ENCODE data around the gene RRP36. TPM values are rescaled to one million over a fixed set of nuclear protein-coding genes. Genes with fewer than 3 reads are reported as not detected.

Gene RRP36
- polyA plus RNA-seq, 1 donor from 2014 or later, result 79.2 TPM

DNA sequence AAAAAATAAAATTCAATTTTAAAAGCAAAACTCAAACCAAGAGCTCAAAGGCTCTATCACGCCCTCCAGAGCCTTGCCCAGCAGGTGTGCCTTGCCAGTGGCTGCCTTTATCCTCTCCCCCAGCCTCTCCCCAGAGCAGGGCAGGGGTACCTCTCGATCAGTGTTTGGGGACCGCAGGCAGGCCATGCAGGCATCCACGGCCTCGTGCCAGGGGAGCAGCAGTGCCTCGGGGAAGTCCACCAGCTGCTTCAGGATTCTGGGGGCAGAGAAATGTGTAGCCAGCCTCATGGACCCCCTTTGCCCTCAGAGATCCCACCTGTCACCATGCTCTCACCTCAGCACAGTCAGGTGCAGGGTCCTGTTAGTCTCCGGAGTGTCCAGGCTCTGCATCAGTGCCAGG, 26.6 kb downstream of the RRP36 start:
- no peaks in the 10 kb centered on the region for H3K36me3 ChIP-seq (ENCODE audit: insufficient read depth, low read length)

DNA sequence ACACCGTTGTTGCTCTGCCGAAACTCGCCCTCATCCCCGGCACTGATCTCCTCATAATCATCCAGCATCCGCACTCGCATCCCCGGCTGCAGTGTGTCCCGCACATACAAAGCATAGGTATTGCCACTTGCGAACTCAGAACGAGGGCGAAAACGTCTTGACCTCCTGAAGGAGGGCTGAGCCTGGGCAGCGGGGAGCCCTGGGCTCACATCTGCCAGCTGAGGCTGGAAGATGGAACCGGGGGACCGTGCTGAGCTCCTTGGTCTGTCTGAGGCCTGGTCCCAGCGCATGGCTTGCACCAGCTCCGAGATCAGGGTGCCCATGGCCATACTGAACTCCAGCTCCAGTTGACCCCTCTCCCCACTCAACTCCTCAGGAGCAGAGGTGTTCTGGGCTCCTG, 29.6 kb downstream of the RRP36 start:
- Histone ChIP-seq H3K27ac (ENCODE audit: low read length) (no peak overlapping the region), H3F3A (ENCODE audit: insufficient read depth, low read length, poor library complexity, severe bottlenecking) (no peaks in the 10 kb centered on the region), H3K9me2 (ENCODE audit: insufficient read depth, low read length) (no peaks in the 10 kb centered on the region), H3K79me2 (replicated peaks; ENCODE audit: insufficient read depth, low read length) (no peaks in the 10 kb centered on the region), H3K36me3 (ENCODE audit: insufficient read depth, low read length) (no peaks in the 10 kb centered on the region), H3K9me3 (ENCODE audit: low read length) (no peaks in the 10 kb centered on the region), H3K4me2 (ENCODE audit: low read length) (no peak overlapping the region), H3K27me3 (ENCODE audit: insufficient read depth, low read depth, low read length) (no peaks in the 10 kb centered on the region), H3K4me3 (ENCODE audit: low read length) (no peak overlapping the region), H3K9ac (ENCODE audit: low read length) (no peak overlapping the region), H4K20me1 (ENCODE audit: insufficient read depth) (no peaks in the 10 kb centered on the region), H2AFZ (ENCODE audit: low read depth, low read length) (no peak overlapping the region)
- TF ChIP-seq EZH2 (IDR thresholded peaks at IDR 0.05; ENCODE audit: borderline replicate concordance, insufficient read depth, low read length, poor library complexity, severe bottlenecking), result no peak
- no peak for TF ChIP-seq TAF1 (IDR thresholded peaks at IDR 0.05; ENCODE audit: low read depth)
- TF ChIP-seq MXI1 (conservative IDR thresholded peaks at IDR 0.05; ENCODE audit: poor library complexity, severe bottlenecking), result no peak
- TF ChIP-seq, protein P1, sequence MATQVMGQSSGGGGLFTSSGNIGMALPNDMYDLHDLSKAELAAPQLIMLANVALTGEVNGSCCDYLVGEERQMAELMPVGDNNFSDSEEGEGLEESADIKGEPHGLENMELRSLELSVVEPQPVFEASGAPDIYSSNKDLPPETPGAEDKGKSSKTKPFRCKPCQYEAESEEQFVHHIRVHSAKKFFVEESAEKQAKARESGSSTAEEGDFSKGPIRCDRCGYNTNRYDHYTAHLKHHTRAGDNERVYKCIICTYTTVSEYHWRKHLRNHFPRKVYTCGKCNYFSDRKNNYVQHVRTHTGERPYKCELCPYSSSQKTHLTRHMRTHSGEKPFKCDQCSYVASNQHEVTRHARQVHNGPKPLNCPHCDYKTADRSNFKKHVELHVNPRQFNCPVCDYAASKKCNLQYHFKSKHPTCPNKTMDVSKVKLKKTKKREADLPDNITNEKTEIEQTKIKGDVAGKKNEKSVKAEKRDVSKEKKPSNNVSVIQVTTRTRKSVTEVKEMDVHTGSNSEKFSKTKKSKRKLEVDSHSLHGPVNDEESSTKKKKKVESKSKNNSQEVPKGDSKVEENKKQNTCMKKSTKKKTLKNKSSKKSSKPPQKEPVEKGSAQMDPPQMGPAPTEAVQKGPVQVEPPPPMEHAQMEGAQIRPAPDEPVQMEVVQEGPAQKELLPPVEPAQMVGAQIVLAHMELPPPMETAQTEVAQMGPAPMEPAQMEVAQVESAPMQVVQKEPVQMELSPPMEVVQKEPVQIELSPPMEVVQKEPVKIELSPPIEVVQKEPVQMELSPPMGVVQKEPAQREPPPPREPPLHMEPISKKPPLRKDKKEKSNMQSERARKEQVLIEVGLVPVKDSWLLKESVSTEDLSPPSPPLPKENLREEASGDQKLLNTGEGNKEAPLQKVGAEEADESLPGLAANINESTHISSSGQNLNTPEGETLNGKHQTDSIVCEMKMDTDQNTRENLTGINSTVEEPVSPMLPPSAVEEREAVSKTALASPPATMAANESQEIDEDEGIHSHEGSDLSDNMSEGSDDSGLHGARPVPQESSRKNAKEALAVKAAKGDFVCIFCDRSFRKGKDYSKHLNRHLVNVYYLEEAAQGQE (IDR thresholded peaks at IDR 0.05; ENCODE audit: borderline replicate concordance), result no peak

More for the DNA sequence above, 26.6 kb downstream of the RRP36 start:
- H3K27ac ChIP-seq (ENCODE audit: low read length), result no peak overlapping the region
- no peaks in the 10 kb centered on the region for H3K79me2 ChIP-seq (replicated peaks; ENCODE audit: insufficient read depth, low read length)
- no peak overlapping the region for H3K9ac ChIP-seq (ENCODE audit: low read length)
- no peak overlapping the region for H2AFZ ChIP-seq (ENCODE audit: low read depth, low read length)
- no peak overlapping the region for H3K4me3 ChIP-seq (ENCODE audit: low read length)
- TF ChIP-seq EZH2 (IDR thresholded peaks at IDR 0.05; ENCODE audit: borderline replicate concordance, insufficient read depth, low read length, poor library complexity, severe bottlenecking) (no peak), EP300 (conservative IDR thresholded peaks at IDR 0.05; ENCODE audit: poor library complexity, severe bottlenecking) (no peak), SMC3 (conservative IDR thresholded peaks at IDR 0.05; ENCODE audit: poor library complexity) (no peak), POLR2AphosphoS5 (IDR thresholded peaks at IDR 0.05) (no peak), RAD21 (conservative IDR thresholded peaks at IDR 0.05) (no peak), MXI1 (conservative IDR thresholded peaks at IDR 0.05; ENCODE audit: poor library complexity, severe bottlenecking) (no peak), TAF1 (IDR thresholded peaks at IDR 0.05; ENCODE audit: low read depth) (no peak)
- TF ChIP-seq, protein P2, sequence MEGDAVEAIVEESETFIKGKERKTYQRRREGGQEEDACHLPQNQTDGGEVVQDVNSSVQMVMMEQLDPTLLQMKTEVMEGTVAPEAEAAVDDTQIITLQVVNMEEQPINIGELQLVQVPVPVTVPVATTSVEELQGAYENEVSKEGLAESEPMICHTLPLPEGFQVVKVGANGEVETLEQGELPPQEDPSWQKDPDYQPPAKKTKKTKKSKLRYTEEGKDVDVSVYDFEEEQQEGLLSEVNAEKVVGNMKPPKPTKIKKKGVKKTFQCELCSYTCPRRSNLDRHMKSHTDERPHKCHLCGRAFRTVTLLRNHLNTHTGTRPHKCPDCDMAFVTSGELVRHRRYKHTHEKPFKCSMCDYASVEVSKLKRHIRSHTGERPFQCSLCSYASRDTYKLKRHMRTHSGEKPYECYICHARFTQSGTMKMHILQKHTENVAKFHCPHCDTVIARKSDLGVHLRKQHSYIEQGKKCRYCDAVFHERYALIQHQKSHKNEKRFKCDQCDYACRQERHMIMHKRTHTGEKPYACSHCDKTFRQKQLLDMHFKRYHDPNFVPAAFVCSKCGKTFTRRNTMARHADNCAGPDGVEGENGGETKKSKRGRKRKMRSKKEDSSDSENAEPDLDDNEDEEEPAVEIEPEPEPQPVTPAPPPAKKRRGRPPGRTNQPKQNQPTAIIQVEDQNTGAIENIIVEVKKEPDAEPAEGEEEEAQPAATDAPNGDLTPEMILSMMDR (IDR thresholded peaks at IDR 0.05; ENCODE audit: poor library complexity, severe bottlenecking), result no peak
- TF ChIP-seq, protein P1 (IDR thresholded peaks at IDR 0.05; ENCODE audit: borderline replicate concordance), result no peak
- H3K9me2 ChIP-seq (ENCODE audit: insufficient read depth, low read length), result no peaks in the 10 kb centered on the region
- H4K20me1 ChIP-seq (ENCODE audit: insufficient read depth), result no peaks in the 10 kb centered on the region
- H3F3A ChIP-seq (ENCODE audit: insufficient read depth, low read length, poor library complexity, severe bottlenecking), result no peaks in the 10 kb centered on the region
- H3K27me3 ChIP-seq (ENCODE audit: insufficient read depth, low read depth, low read length), result no peaks in the 10 kb centered on the region
- H3K4me2 ChIP-seq (ENCODE audit: low read length), result no peak overlapping the region
- H3K9me3 ChIP-seq (ENCODE audit: low read length), result no peaks in the 10 kb centered on the region

All from neural cell (in vitro differentiated cells).